CD14-positive monocyte (primary cell): ENCODE results near the gene EPC1. TPM values are rescaled to one million over a fixed set of nuclear protein-coding genes. Genes with fewer than 3 reads are reported as not detected.

Experiments
- DNase-seq, 3 donors: peaks; one replicate each; pipeline ENCODE4 v3.0.0-alpha.2; 2011 to 2022
- H2AFZ ChIP-seq: 2 replicates; pipeline ENCODE4 v1.6.0; 2012; ENCODE audit warnings: mild to moderate bottlenecking, low read depth, low read length, inconsistent platforms; ENCODE audit not compliant: insufficient read depth, poor library complexity, severe bottlenecking
- H3K27ac ChIP-seq, 2 donors: 1 replicate in 1 of 2; 2 replicates in 1 of 2; pipeline ENCODE4 v1.5.1; 2012 to 2013; ENCODE audit warnings: low read length in 2 of 2, control low read depth in 1 of 2, inconsistent platforms in 1 of 2, low read depth in 1 of 2, mild to moderate bottlenecking in 1 of 2
- H3K27me3 ChIP-seq, 2 donors: one replicate each; pipeline versions ENCODE4 v1.6.0 to v1.6.1; 2011 to 2013; ENCODE audit warnings: low read length in 2 of 2; ENCODE audit not compliant: control insufficient read depth in 2 of 2, insufficient read depth in 2 of 2
- H3K36me3 ChIP-seq, 2 donors: replicated peaks in 1 of 2; 1 replicate in 1 of 2; 2 replicates in 1 of 2; pipeline versions ENCODE4 v1.5.1 to v1.6.1; 2012 to 2013; ENCODE audit warnings: low read length in 2 of 2, control low read depth in 1 of 2, inconsistent platforms in 1 of 2, mild to moderate bottlenecking in 1 of 2; ENCODE audit not compliant: insufficient read depth in 2 of 2, control insufficient read depth in 1 of 2
- H3K4me1 ChIP-seq, 2 donors: 1 replicate in 1 of 2; 2 replicates in 1 of 2; pipeline versions ENCODE4 v1.5.1 to v1.6.1; 2012 to 2013; ENCODE audit warnings: low read length in 2 of 2, control low read depth in 1 of 2, inconsistent platforms in 1 of 2, mild to moderate bottlenecking in 1 of 2, moderate library complexity in 1 of 2; ENCODE audit not compliant: insufficient read depth in 2 of 2, control insufficient read depth in 1 of 2
- H3K4me2 ChIP-seq: replicated peaks from 2 replicates; pipeline ENCODE3; 2012; ENCODE audit warnings: low read length, moderate library complexity, mild to moderate bottlenecking; ENCODE audit not compliant: poor library complexity, severe bottlenecking; ENCODE audit errors: extremely low read depth
- H3K4me3 ChIP-seq, 3 experiments: fragments of 200-600 bp in 1 of 3; sonication (generic) in 1 of 3; replicated peaks in 1 of 3; 1 replicate in 2 of 3; 2 replicates in 1 of 3; pipeline ENCODE4 v1.5.1; 2011 to 2013; ENCODE audit warnings: low read length in 3 of 3, mild to moderate bottlenecking in 3 of 3, control low read depth in 2 of 3, low read depth in 2 of 3, inconsistent platforms in 1 of 3, moderate library complexity in 1 of 3
- H3K79me2 ChIP-seq: 2 replicates; pipeline ENCODE4 v1.6.0; 2012; ENCODE audit warnings: mild to moderate bottlenecking, control low read depth, inconsistent platforms, low read length, moderate library complexity; ENCODE audit not compliant: insufficient read depth
- H3K9ac ChIP-seq: 2 replicates; pipeline ENCODE4 v1.6.0; 2017; ENCODE audit warnings: low read length, mild to moderate bottlenecking; ENCODE audit not compliant: insufficient read depth, poor library complexity, severe bottlenecking
- H3K9me3 ChIP-seq, 2 donors: replicated peaks in 1 of 2; 1 replicate in 1 of 2; 2 replicates in 1 of 2; pipeline versions ENCODE4 v1.5.1 to v1.6.1; 2012 to 2013; ENCODE audit warnings: low read length in 2 of 2, control low read depth in 1 of 2; ENCODE audit not compliant: control insufficient read depth in 1 of 2, insufficient read depth in 1 of 2
- H4K20me1 ChIP-seq: 2 replicates; pipeline ENCODE4 v1.6.0; 2012; ENCODE audit warnings: mild to moderate bottlenecking, low read length, control low read depth, moderate library complexity; ENCODE audit not compliant: insufficient read depth
- H3K27ac Mint-ChIP-seq, 7 donors: one replicate each; pipeline ENCODE4 v1.8.0; 2020; ENCODE audit warnings: mild to moderate bottlenecking in 7 of 7, mixed read lengths in 7 of 7, moderate library complexity in 6 of 7, inconsistent platforms in 2 of 7
- H3K27me3 Mint-ChIP-seq, 3 donors: one replicate each; pipeline ENCODE4 v1.8.0; 2021 to 2022; ENCODE audit warnings: low read depth in 3 of 3, mild to moderate bottlenecking in 3 of 3, mixed read lengths in 3 of 3, moderate library complexity in 3 of 3, inconsistent platforms in 1 of 3
- H3K36me3 Mint-ChIP-seq, 2 donors: one replicate each; pipeline ENCODE4 v1.8.0; 2020; ENCODE audit warnings: mixed read lengths in 2 of 2, inconsistent platforms in 1 of 2, mild to moderate bottlenecking in 1 of 2
- H3K4me1 Mint-ChIP-seq: one replicate; pipeline ENCODE4 v1.8.0; 2020; ENCODE audit warnings: mild to moderate bottlenecking, mixed read lengths
- H3K4me3 Mint-ChIP-seq, 2 donors: one replicate each; pipeline ENCODE4 v1.8.0; 2020; ENCODE audit warnings: mild to moderate bottlenecking in 2 of 2, mixed read lengths in 2 of 2, moderate library complexity in 1 of 2
- H3K9me3 Mint-ChIP-seq, 7 donors: one replicate each; pipeline ENCODE4 v1.8.0; 2020 to 2022; ENCODE audit warnings: mixed read lengths in 7 of 7, mild to moderate bottlenecking in 6 of 7, moderate library complexity in 6 of 7, inconsistent platforms in 2 of 7
- CTCF ChIP-seq: fragments of 200-600 bp; IDR thresholded peaks from one replicate; pipeline ENCODE4 v1.8.0; 2022; ENCODE audit warnings: antibody characterized with exemption, mild to moderate bottlenecking
- WGBS: methylation state at CpG from one replicate; pipeline ENCODE4 v1.1.5; 2013; ENCODE audit warnings: missing lambda C conversion rate; ENCODE audit not compliant: insufficient coverage; 5-methylcytosine and 5-hydroxymethylcytosine counted together
- intact Hi-C, 2 donors: fragments of 100-400 bp; cut with micrococcal nuclease; formaldehyde crosslinking; loops; one replicate each; pipeline versions ENCODE4 v1.15.0 to v1.15.1; 2023
- polyA plus RNA-seq, 3 donors: library from polyadenylated mRNA; depleted of rRNA in 1 of 3; unstranded in 2 of 3; stranded (reverse) in 1 of 3; fragments of 300-500 nt in 2 of 3; fragments of >200 nt in 1 of 3; fragmentation: Illumina TruSeq in 2 of 3; gene quantifications; 1 replicate in 2 of 3; 2 replicates in 1 of 3; pipeline ENCODE4 v1.2.3, GENCODE V29; 2012 to 2021

Gene EPC1
- polyA plus RNA-seq, 3 donors: 28.3 to 60.8 (median 31.0) TPM

GRCh38 chr10:32241946-32242345, 105.0 kb downstream of the EPC1 start:
- Histone ChIP-seq H3K4me3 (no peak overlapping the region), H3K9me3 (no peaks in the 10 kb centered on the region), H3K9ac (no peak overlapping the region), H3K79me2 (no peaks in the 10 kb centered on the region), H3K27ac (no peak overlapping the region), H4K20me1 (no peaks in the 10 kb centered on the region), H3K4me1 (peaks cover 16 to 27% of the 10 kb centered on the region in 2 donors), H3K36me3 (no peaks in the 10 kb centered on the region), H3K27me3 (no peaks in the 10 kb centered on the region), H2AFZ (no peak overlapping the region), H3K4me2 (no peak overlapping the region)
- Mint-ChIP-seq H3K4me1 (peaks cover 35% of the 10 kb centered on the region), H3K9me3 (peaks cover 0 to 2% (median 0%) of the 10 kb centered on the region in 7 donors), H3K27me3 (peaks cover 0 to 4% (median 2%) of the 10 kb centered on the region in 3 donors), H3K4me3 (no peak overlapping the region), H3K27ac (peak overlapping the region in 1 of 7 donors; percentile 18), H3K36me3 (no peaks in the 10 kb centered on the region)
- DNase-seq: no peak
- TF ChIP-seq CTCF: no peak
- intact Hi-C loops: no loop called here

- no peaks in the 10 kb centered on the region for H3K79me2 ChIP-seq
- H3K9me3 ChIP-seq: no peaks in the 10 kb centered on the region
- H2AFZ ChIP-seq: no peak overlapping the region
- peak overlapping the region; percentile 23 for H3K4me2 ChIP-seq
- H3K9ac ChIP-seq: no peak overlapping the region
- no peaks in the 10 kb centered on the region for H3K36me3 ChIP-seq
- H3K36me3 Mint-ChIP-seq: no peaks in the 10 kb centered on the region
- no peak for TF ChIP-seq CTCF
- peaks cover 0 to 1% (median 0%) of the 10 kb centered on the region in 3 donors for H3K27me3 Mint-ChIP-seq
- H3K4me3 Mint-ChIP-seq: peak overlapping the region in 1 of 2 donors; percentile 49
- H3K27ac ChIP-seq: peak overlapping the region in 1 of 2 donors; percentile 42
- WGBS: no CpG with 5 or more reads among the region's 1 CpG
- H3K27ac Mint-ChIP-seq: peak overlapping the region; percentile 33 to 79 (median 74)
- peaks cover 16 to 27% of the 10 kb centered on the region in 2 donors for H3K4me1 ChIP-seq
- H4K20me1 ChIP-seq: no peaks in the 10 kb centered on the region
- H3K27me3 ChIP-seq: no peaks in the 10 kb centered on the region
- peaks cover 35% of the 10 kb centered on the region for H3K4me1 Mint-ChIP-seq
- peaks cover 0 to 2% (median 0%) of the 10 kb centered on the region in 7 donors for H3K9me3 Mint-ChIP-seq
- peak overlapping the region in 1 of 3 experiments; percentile 28 for H3K4me3 ChIP-seq
- DNase-seq: peak in 1 of 3 donors; percentile 20
- intact Hi-C loops: no loop called here
Measured at GRCh38 chr10:32240471-32240870, 106.5 kb downstream of the EPC1 start.
